Fibroblast of upper back skin (primary cell): Measurements from ENCODE around the gene ZNF792.
"Not testable (repeated sequence)": the region's sequence is repeated elsewhere in the genome, so short reads cannot be mapped to it uniquely, and the experiment has no call there.

ENCODE experiments used
- DNase-seq: peaks from one replicate; pipeline ENCODE4 v3.0.0-alpha.2; 2013

The ZNF792 gene

GRCh38 chr19:34963573-34964406 lies at the start of gene ZNF792:
ZNF792 (minus strand) TSS chr19:34964229; CDS start chr19:34963662, 567 bp downstream.
- DNase-seq: peak; percentile 41

DNA sequence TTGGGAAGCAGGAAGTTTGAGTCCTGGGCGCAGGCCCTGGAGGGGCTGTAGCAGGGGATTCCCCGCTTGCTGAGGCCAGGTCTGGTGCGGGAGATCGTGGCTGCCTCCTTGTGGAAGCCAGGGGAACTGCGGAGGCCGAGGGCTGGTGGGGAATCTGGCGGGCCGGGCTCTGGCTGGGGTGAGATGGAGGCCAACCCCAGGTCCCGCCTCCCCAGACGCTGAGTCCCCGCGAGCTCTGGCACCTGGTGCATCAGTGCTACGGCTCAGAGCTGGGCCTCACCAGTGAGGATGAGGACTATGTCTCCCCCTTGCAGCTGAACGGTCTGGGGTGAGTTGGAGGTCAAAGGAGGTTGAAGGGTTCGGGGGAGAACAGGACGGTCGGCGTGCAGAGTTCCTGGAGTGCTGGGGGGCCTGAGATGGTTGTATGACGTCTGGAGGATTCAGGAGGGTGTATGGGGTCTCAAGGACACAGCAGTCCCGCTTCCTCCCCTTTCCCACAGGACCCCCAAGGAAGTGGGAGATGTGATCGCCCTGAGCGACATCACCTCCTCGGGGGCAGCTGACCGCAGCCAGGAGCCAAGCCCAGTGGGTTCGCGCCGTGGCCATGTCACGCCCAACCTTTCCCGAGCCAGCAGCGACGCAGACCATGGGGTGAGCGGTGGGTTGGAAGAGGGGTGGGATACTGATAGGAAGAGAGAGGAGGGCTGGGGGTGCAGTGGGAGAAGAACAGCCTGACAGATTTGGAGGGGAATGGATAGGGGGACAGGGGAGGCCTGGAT lies 49.2 kb upstream of the ZNF792 start:
- peak; percentile 39 for DNase-seq

- no peak for DNase-seq
Measured at GRCh38 chr19:35011737-35012682, 48.0 kb upstream of the ZNF792 start.

DNA sequence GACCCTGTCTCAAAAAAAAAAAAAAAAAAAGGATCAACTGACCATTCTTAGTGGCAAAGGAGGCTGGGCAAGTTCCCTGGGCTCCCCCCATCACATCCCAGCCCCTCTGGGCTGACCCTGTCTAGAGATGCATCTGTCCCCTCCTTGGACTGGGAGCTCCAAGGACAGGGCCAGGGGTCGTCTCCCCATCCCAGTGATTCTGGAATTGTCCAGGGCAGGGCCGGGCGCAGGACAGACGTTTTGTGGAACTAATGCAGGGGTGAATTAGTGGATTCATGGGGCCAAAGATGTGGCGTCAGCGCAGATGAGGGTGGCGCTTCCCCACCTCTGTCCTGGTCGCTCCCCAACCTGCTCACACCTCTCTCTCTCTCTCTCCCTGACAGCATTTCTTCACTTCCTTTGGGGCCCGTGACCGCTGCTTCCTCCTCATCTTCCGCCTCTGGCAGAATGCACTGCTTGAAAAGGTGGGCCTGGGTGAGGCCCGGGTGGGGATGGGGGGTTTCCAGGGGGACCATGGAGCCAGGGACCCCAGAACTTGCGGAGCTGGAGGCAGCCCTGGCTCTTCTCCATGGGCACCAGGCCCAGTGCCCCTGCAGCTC lies 47.2 kb upstream of the ZNF792 start:
- no peak for DNase-seq

DNA sequence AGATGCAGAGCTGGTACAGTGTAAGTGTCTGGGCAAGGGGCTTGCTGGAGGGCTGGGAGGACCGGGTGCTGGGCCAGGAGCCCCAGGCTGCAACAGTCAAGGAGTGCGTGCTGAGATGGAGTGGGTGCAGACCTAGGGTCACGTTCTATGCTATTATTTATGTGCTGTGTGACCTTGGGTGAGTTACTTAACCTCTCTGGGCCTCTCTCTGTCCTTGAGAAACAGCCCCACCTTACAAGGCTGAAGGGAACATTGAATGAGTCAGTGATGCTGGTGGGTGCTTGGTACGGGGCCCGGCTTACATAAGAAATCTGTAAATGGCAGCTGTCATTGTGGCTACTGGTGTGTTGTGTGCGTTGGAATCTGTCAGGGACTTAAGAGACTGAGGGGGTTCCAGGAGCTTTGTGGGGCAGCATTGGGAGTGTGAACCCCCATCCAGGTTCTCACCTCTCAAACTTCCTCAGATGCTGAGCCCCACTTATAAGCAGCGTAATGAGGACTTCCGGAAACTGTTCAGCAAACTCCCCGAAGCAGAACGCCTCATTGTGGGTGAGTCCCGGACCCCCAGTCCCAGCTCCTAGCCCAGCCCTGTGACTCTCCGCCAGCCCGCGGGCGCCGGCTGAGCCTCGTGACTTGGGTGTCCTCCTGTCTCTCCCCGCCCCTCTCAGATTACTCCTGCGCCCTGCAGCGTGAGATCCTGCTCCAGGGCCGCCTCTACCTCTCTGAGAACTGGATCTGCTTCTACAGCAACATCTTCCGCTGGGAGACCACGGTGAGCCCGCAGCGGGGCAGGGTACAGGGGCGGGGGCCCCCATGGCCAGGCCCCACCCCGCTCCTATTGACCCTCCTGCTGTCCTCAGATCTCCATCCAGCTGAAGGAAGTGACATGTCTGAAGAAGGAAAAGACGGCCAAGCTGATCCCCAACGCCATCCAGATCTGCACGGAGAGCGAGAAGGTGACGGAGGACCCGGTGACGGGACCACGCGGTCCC lies 45.7 kb upstream of the ZNF792 start:
- no peak for DNase-seq

- DNase-seq: no peak
Measured at GRCh38 chr19:35008891-35009341, 44.9 kb upstream of the ZNF792 start.

GRCh38 chr19:35007427-35007826 lies 43.4 kb upstream of the ZNF792 start:
- not testable (repeated sequence) for DNase-seq

DNA sequence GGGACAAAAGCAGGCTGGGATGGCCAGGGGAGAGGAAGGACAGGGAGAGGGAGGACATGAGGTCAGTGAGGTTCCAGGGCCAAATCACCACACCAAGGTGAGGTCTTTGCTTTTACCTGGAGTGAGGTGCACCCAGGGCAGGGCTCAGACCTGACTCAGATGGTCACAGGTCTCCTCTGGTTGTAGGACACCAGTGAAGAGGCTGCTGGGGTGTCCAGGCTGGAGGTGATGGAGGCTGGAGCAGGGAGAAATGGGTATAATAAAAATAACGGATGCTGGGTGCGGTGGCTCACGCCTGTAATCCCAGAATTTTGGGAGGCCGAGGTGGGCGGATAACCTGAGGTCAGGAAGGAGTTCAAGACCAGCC lies 43.0 kb upstream of the ZNF792 start:
- DNase-seq: no peak

- DNase-seq: peak; percentile 10
Measured at GRCh38 chr19:35006342-35006998, 42.4 kb upstream of the ZNF792 start.

DNA sequence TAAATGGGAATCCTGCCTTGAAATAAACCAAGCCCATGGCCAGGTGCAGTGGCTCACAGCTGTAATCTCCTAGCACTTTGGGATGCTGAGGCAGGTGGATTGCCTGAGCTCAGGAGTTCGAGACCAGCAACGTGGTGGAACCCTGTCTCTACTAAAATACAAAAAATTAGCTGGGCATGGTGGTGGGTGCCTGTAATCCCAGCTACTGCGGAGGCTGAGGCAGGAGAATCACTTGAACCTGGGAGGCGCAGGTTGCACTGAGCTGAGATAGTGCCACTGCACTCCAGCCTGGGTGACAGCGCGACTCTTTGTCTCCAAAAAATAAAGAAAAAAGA lies 41.9 kb upstream of the ZNF792 start:
- DNase-seq: not testable (repeated sequence)

DNA sequence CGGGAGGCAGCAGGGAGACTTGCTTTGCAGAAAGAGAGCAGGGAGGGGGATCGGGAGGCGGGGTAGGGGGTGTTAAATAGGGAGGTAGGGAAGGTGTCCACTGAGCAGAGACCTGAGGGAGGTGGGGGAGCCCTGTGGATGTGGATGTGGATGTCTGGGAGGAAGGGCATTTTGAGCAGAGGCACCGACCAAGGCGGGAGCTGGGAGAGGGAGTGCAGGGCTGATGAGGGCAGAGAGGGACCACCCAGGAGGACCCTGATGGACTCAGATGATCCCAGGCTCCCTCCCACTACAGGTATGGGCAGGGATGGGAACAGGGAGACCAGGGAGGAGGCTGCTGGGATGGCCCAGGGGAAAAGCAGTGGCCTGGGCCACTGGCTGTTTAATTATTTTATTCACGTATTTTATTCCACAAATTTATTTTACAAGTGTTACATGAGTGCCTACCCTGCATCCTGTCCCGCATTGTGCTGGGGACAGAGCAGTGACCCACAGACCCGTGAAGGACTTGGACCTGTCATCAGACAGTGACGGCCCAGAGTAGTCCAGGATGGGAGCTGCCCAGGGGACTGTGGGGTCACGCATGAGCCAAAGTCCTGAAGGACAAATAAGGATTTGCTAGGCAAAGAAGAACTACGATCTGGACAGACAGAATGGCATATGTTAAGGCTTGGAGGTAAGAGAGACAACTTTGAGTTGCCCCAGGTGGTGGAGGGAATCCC lies 41.4 kb upstream of the ZNF792 start:
- DNase-seq: no peak

GRCh38 chr19:35004517-35005255 lies 40.7 kb upstream of the ZNF792 start:
- DNase-seq: no peak

DNA sequence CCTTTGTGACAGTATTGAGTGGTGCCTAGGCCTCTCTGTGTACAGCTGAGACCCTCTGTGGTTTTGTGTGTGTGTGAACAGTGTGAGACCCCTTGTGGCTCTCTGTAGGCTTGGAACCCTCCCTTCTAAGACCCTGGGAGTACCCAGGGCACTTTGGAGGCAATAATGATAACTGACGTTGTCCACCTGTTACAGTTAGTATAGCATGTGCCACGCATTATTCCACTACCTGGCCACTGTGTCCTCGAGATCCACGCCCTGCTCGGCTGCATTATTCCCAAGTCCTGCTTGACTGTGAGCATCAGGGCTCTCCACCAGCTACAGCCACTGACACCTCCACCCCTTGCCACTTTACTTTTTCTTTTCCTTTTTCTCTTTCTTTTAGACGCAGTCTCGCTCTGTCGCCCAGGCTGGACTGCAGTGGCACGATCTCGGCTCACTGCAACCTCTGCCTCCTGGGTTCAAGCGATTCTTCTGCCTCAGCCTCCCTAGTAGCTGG lies 38.1 kb upstream of the ZNF792 start:
- no peak for DNase-seq

DNA sequence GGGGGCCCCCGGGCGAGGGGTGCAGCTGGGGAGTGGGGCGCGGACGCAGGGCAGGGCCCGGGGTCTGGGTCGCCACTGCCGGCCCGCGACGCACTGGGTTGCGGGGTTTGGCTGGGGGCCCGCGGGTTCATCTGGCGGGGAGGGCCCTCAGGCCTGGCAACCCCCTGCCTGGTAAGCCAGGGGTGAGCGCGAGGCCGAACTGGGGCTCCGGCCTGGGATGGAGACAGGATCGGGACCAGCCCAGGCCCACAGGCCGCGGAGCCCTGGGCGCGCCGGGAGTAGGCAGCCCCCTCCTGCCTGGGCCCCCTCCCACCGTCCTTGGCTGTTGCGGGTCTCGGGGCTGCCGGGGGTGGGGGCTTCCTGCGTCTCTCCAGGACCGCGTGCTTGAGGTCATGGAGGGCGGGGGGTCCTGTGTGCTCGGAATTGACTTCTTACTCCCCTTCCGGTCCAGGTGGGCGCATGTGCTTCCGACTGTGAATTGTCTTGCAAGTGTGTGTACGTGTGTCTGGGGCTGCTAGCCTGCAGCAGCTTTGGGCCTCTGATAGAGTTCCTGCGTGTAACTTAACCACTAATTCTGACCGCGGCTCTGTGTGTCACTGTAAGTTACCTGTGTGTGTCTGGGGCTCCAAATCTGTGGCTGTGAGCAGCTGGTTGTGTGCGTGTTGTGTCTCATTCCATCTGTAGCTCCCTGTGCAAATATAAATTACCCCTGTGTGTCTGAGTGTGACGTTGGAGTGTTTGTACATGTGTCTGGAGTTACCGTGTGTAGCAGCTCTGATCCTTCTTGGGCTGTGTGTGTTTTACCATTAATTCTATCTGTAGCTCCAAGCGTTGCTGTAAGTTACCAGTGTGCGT lies 36.8 kb upstream of the ZNF792 start:
- peak; percentile 36 for DNase-seq

DNA sequence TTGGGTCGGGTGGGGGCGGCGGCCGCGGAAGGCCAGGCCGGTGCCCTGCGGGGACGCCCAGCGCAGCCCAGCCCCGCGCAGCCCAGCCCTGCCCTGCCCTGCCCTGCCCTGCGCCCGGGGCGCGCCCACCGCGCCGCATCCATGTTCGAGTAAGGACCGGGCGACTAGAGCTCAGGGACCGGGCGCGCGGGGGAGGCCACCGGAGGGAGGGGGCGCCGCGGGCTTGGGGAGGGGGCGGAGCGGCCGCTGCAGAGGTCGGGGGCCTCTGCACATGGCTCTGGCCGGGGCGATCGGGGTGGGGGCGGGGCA lies 36.3 kb upstream of the ZNF792 start:
- no peak for DNase-seq

DNA sequence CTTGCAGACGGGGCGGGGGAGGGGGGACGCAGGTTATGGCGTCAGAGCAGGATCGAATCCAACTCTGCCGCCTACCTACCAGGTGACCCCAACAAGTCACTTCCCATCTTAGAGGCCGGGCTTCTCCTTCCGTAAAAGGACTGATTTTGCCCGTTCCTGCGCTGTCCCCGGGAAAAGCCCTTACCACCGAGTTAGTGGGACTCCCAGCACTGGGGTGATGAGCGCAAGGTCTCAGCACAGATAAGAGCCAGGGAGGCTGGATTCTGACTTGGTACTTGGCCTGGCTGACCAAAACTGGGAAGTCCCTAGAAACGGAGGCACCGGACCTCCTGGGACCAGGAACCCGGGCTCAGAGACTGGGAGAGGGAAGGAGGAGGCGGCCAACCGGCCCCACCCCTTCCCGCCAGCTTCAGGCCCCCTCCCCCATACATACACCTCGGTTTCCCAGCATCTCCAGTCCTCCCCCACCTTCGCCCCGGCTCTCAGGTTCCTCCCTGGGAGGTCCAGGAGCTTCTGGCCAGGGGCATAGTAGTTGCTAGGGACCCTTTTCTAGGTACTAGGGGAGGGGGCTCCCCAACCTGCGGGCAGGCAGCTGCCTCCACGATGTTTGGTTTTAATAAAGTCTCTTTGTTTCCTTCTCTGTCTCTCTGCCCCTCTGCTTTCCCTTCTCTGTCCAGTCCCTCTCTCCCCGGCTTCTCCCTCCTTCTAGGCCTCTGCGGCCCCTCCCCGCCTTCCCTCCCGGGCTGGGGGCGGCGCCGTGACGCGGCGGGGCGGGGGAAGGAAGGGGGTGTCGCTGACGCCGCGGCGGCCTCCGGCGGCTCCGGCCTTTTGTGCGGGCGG lies 35.7 kb upstream of the ZNF792 start, which contains the start of gene GRAMD1A:
Gene GRAMD1A, plus strand, starts transcription at position 826 of the 840 bp plus-strand sequence. CDS start 156 bp downstream, outside the sequence.
- DNase-seq: peak; percentile 87
